ENCODE measurements around the gene CTSW.

The CTSW gene

DNA sequence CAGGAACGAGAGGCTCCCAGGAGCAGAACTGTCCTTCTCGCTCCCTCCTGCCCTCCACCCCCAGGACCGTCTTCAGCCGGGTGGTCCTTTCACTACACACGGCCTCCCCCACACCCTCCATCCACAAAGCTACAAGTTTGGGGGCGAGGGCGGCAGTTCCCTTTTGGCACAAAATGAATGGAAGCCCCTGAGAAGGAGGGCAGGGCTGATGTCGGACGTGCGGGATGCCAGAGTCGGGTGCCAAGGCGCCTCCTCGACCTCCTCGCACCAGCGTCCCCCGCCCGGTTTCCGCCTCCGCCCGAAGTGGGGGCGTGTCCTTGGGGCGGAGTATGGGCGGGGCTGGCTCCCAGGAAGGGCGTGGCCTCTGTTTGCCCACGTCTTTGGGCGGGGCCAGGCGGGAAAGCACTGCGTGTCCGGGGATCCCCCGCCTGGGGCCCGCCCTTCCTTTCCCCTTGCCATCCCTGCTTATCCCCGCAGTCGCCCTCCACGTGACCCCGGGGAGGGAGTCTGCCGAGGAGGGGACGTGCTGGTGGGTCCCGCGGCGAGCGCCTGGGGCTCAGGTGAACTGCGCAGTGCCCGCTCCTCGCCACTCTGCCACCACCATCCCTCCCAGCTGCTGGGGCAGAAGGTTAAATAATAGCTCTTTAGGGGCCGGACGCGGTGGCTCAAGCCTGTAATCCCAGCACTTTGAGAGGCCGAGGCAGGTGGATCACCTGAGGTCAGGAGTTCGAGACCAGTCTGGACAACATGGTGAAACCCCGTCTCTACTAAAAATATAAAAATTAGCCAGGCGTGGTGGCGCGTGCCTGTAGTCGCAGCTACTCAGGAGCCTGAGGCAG, 6.1 kb upstream of the CTSW start (continued):
- TF ChIP-seq ZBTB21 (tag by site-specific recombination; IDR thresholded peaks at IDR 0.05) (no peak), ZNF561 (tag by site-specific recombination; IDR thresholded peaks at IDR 0.05; ENCODE audit: borderline replicate concordance) (0 out of 2 replicates have a peak, but pooled peaks have one; percentile 67), ZNF791 (tag by site-specific recombination; IDR thresholded peaks at IDR 0.05) (no peak)
- TF ChIP-seq, protein P1, sequence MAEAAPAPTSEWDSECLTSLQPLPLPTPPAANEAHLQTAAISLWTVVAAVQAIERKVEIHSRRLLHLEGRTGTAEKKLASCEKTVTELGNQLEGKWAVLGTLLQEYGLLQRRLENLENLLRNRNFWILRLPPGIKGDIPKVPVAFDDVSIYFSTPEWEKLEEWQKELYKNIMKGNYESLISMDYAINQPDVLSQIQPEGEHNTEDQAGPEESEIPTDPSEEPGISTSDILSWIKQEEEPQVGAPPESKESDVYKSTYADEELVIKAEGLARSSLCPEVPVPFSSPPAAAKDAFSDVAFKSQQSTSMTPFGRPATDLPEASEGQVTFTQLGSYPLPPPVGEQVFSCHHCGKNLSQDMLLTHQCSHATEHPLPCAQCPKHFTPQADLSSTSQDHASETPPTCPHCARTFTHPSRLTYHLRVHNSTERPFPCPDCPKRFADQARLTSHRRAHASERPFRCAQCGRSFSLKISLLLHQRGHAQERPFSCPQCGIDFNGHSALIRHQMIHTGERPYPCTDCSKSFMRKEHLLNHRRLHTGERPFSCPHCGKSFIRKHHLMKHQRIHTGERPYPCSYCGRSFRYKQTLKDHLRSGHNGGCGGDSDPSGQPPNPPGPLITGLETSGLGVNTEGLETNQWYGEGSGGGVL (tag by site-specific recombination; IDR thresholded peaks at IDR 0.05): peak; percentile 46
- TF ChIP-seq, protein P2, sequence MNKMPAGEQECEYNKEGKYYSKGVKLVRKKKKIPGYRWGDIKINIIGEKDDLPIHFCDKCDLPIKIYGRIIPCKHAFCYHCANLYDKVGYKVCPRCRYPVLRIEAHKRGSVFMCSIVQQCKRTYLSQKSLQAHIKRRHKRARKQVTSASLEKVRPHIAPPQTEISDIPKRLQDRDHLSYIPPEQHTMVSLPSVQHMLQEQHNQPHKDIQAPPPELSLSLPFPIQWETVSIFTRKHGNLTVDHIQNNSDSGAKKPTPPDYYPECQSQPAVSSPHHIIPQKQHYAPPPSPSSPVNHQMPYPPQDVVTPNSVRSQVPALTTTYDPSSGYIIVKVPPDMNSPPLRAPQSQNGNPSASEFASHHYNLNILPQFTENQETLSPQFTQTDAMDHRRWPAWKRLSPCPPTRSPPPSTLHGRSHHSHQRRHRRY (tag by site-specific recombination; IDR thresholded peaks at IDR 0.05): no peak

DNA sequence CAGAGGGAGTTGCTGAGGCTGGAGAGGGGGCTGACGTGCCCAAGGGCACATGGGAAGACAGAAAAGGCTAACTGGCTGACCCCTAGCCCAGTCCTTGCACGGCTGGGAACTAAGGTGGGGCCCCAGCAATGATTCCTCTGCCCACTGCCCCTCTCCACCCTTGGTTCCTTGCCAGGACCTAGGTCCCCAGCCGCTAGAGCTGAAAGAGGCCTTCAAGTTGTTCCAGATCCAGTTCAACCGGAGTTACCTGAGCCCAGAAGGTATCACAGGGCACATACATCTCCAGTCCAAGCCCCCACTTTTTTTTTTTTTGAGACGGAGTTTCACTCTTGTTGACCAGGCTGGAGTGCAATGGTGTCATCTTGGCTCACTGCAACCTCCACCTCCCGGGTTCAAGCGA, 390 bp downstream of the CTSW start:
- H3K9me3 ChIP-seq (ENCODE audit: control insufficient read depth, insufficient read depth, low read depth, low read length): no peaks in the 10 kb centered on the region
- H3K4me1 ChIP-seq (ENCODE audit: control insufficient read depth, insufficient read depth, low read length): no peaks in the 10 kb centered on the region
- H3K27ac ChIP-seq (ENCODE audit: extremely low read depth, low read depth, low read length): no peak overlapping the region
- CTCF ChIA-PET: interaction anchor here (1.4 kb wide), 1 partner anchor 8 kb away, joined by 4 read pairs; the partner anchor contains the start of gene FIBP
- POLR2A ChIA-PET: interaction anchor here (0.9 to 1.7 kb wide), 4 partner anchors 8 to 19 kb away, joined by 4 to 7 read pairs (median 6); partner anchors contain the start of gene FIBP
- TF ChIP-seq ZNF596 (tag by site-specific recombination; IDR thresholded peaks at IDR 0.05) (no peak), OVOL3 (tag by site-specific recombination; IDR thresholded peaks at IDR 0.05) (no peak)
- peaks cover 0 to 32% of the 10 kb centered on the region in 2 experiments; a peak in 1 of 3 replicates for H3K36me3 ChIP-seq (ENCODE audit: control insufficient read depth in 2 of 2, insufficient read depth in 1 of 2, low read length in 2 of 2)
- no peak overlapping the region for H3K4me3 ChIP-seq (ENCODE audit: low read depth, low read length)

DNA sequence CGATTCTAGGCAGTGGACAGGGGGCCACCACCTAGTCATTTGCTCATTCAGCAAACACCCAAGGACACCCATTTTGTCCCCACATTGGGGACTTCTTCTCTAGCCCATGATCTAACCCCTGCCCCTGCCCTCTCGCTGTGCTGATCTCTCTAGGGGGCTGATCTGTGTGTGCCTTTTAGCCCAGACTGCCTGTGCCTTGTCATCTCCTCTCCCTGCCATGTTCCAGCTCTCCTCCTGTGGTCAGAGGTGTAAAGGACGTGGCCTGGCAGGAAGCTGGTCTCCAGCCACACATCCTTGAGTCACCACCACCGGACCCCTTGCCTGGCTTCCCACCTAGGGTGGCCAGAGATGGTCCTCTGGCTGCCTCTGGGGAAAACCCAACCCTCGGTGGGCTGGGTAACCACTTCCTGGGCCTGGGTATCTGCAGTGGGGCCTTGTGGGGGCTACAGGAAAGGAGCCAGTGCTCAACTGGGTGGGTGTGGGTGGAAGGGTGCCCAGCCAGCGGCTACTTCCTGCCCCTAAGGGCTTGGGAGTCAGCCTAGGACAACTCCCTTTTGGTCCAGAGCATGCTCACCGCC, 1.3 kb downstream of the CTSW start:
- TF ChIP-seq, protein P3, sequence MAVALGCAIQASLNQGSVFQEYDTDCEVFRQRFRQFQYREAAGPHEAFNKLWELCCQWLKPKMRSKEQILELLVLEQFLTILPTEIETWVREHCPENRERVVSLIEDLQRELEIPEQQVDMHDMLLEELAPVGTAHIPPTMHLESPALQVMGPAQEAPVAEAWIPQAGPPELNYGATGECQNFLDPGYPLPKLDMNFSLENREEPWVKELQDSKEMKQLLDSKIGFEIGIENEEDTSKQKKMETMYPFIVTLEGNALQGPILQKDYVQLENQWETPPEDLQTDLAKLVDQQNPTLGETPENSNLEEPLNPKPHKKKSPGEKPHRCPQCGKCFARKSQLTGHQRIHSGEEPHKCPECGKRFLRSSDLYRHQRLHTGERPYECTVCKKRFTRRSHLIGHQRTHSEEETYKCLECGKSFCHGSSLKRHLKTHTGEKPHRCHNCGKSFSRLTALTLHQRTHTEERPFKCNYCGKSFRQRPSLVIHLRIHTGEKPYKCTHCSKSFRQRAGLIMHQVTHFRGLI (tag by site-specific recombination; IDR thresholded peaks at IDR 0.05): no peak
- peak; percentile 18; the same call in 1 of the 2 replicates for TF ChIP-seq ZIC2 (tag by site-specific recombination; IDR thresholded peaks at IDR 0.05)
- Histone ChIP-seq H3K4me3 (ENCODE audit: low read depth, low read length) (no peak overlapping the region), H3K27ac (ENCODE audit: extremely low read depth, low read depth, low read length) (no peak overlapping the region), H3K4me1 (ENCODE audit: control insufficient read depth, insufficient read depth, low read length) (no peaks in the 10 kb centered on the region), H3K9me3 (ENCODE audit: control insufficient read depth, insufficient read depth, low read depth, low read length) (no peaks in the 10 kb centered on the region), H3K36me3 (ENCODE audit: control insufficient read depth in 2 of 2, insufficient read depth in 1 of 2, low read length in 2 of 2) (peaks cover 0 to 41% of the 10 kb centered on the region in 2 experiments; a peak in 1 of 3 replicates)
- ChIA-PET POLR2A (interaction anchor here (0.9 to 2.1 kb wide), 5 partner anchors 9 to 23 kb away, joined by 3 to 6 read pairs (median 4); partner anchors contain the start of genes CFL1 and MUS81), CTCF (interaction anchor here (0.6 to 0.7 kb wide), 2 partner anchors 21 to 165 kb away, joined by 3 read pairs; partner anchors contain the start of gene MUS81)

DNA sequence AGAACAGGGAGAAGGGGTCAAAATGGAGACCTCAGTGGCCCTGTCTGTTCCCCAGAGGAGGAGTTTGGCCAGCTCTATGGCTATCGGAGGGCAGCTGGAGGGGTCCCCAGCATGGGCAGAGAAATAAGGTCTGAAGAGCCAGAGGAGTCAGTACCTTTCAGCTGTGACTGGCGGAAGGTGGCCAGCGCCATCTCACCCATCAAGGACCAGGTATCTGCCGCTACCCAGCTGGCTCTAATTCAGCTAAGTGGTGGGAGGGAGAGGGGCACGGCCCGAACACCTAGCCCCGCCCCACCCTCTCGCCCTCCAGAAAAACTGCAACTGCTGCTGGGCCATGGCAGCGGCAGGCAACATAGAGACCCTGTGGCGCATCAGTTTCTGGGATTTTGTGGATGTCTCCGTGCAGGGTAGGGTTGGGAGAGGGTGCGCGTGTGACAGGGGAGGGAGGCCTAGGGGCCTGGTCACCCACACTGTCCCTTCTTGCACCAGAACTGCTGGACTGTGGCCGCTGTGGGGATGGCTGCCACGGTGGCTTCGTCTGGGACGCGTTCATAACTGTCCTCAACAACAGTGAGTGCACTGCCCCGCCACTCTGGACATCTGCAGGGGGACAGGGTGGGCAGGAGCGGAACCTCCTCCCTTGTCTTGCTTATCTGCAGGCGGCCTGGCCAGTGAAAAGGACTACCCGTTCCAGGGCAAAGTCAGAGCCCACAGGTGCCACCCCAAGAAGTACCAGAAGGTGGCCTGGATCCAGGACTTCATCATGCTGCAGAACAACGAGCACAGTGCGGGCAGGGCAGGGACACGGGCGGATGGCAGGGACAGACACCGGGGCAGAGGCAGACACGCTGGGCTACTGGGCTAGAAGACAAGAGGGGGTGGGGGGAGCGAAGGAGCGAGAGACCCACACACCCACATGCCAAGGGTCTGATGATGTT, 2.8 kb downstream of the CTSW start:
- ChIA-PET CTCF (interaction anchor here (0.9 to 9.5 kb wide), 6 partner anchors 8 to 170 kb away, joined by 3 to 189 read pairs (median 18); partner anchors contain the start of genes FOSL1 and KAT5), POLR2A (interaction anchor here (1.1 to 2.1 kb wide), 3 partner anchors 8 to 24 kb away, joined by 3 to 6 read pairs (median 6); partner anchors contain the start of genes CCDC85B and CFL1)
- H3K9me3 ChIP-seq (ENCODE audit: control insufficient read depth, insufficient read depth, low read depth, low read length): no peaks in the 10 kb centered on the region
- H3K4me1 ChIP-seq (ENCODE audit: control insufficient read depth, insufficient read depth, low read length): no peaks in the 10 kb centered on the region
- H3K27ac ChIP-seq (ENCODE audit: extremely low read depth, low read depth, low read length): no peak overlapping the region
- no peak overlapping the region for H3K4me3 ChIP-seq (ENCODE audit: low read depth, low read length)
- peaks cover 0 to 53% of the 10 kb centered on the region in 2 experiments; a peak in 2 of 3 replicates for H3K36me3 ChIP-seq (ENCODE audit: control insufficient read depth in 2 of 2, insufficient read depth in 1 of 2, low read length in 2 of 2)
- TF ChIP-seq, protein P4, sequence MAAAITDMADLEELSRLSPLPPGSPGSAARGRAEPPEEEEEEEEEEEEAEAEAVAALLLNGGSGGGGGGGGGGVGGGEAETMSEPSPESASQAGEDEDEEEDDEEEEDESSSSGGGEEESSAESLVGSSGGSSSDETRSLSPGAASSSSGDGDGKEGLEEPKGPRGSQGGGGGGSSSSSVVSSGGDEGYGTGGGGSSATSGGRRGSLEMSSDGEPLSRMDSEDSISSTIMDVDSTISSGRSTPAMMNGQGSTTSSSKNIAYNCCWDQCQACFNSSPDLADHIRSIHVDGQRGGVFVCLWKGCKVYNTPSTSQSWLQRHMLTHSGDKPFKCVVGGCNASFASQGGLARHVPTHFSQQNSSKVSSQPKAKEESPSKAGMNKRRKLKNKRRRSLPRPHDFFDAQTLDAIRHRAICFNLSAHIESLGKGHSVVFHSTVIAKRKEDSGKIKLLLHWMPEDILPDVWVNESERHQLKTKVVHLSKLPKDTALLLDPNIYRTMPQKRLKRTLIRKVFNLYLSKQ (tag by site-specific recombination; IDR thresholded peaks at IDR 0.05; ENCODE audit: borderline replicate concordance): no peak
- TF ChIP-seq ZEB2 (tag by site-specific recombination; IDR thresholded peaks at IDR 0.05) (no peak), ZXDB (tag by site-specific recombination; IDR thresholded peaks at IDR 0.05) (no peak)

Data from HEK293 (cell line).